Skin of body (tissue), 2 donors: ENCODE measurements around the gene CDH4. TPM values are rescaled to one million over a fixed set of nuclear protein-coding genes. Genes with fewer than 3 reads are reported as not detected.

Experiments
- DNase-seq: peaks from one replicate; lab custom pipeline; 2025; lab: John Stamatoyannopoulos, UW
- total RNA-seq: library from RNA; depleted of rRNA; stranded (reverse); fragments of >200 nt; gene quantifications from one replicate; pipeline ENCODE4 v1.2.3, GENCODE V29; 2014

Gene CDH4
- total RNA-seq, 1 donor from 2014 or later, result 0.10 TPM

GRCh38 chr20:61664556-61665320, 412.7 kb downstream of the CDH4 start:
- DNase-seq, result peak; percentile 12

- no peak for DNase-seq
These were observed 413.7 kb downstream of the CDH4 start for GRCh38 chr20:61665528-61666470.

- no peak for DNase-seq
These were observed 414.4 kb downstream of the CDH4 start for GRCh38 chr20:61666471-61666832.

- DNase-seq, result no peak
These were observed 415.2 kb downstream of the CDH4 start for GRCh38 chr20:61667056-61667792.

GRCh38 chr20:61668065-61668650, 416.1 kb downstream of the CDH4 start:
- no peak for DNase-seq

- DNase-seq, result no peak
These were observed 416.9 kb downstream of the CDH4 start for GRCh38 chr20:61668771-61669503.

GRCh38 chr20:61670274-61670673, 418.2 kb downstream of the CDH4 start:
- no peak for DNase-seq

GRCh38 chr20:61671559-61671958, 419.5 kb downstream of the CDH4 start:
- no peak for DNase-seq

GRCh38 chr20:61673152-61673847, 421.2 kb downstream of the CDH4 start:
- no peak for DNase-seq

GRCh38 chr20:61674121-61674520, 422.1 kb downstream of the CDH4 start:
- no peak for DNase-seq

- DNase-seq, result no peak
These were observed 422.6 kb downstream of the CDH4 start for GRCh38 chr20:61674688-61675087.

- DNase-seq, result no peak
These were observed 425.9 kb downstream of the CDH4 start for GRCh38 chr20:61677928-61678327.

GRCh38 chr20:61678437-61678836, 426.4 kb downstream of the CDH4 start:
- no peak for DNase-seq

GRCh38 chr20:61679473-61679872, 427.4 kb downstream of the CDH4 start:
- DNase-seq, result no peak

- DNase-seq, result no peak
These were observed 428.0 kb downstream of the CDH4 start for GRCh38 chr20:61680096-61680495.

- DNase-seq, result no peak
These were observed 430.3 kb downstream of the CDH4 start for GRCh38 chr20:61682114-61682995.

- no peak for DNase-seq
These were observed 431.1 kb downstream of the CDH4 start for GRCh38 chr20:61682996-61683681.

GRCh38 chr20:61683721-61684120, 431.7 kb downstream of the CDH4 start:
- DNase-seq, result no peak
